Naive thymus-derived CD4-positive, alpha-beta T cell (primary cell): ENCODE results near the gene SESN1. TPM values are rescaled to one million over a fixed set of nuclear protein-coding genes. Genes with fewer than 3 reads are reported as not detected.

ENCODE experiments used
- ATAC-seq: fragments of 150-1000 bp; cut with Tn5 transposase; 2 replicates; pipeline ENCODE4 v1.10.0; 2021; ENCODE audit warnings: mild to moderate bottlenecking, moderate library complexity
- CTCF ChIA-PET: fragments of 350-600 bp; sonication (Branson Sonifier 250); formaldehyde crosslinking; loops from one replicate; lab custom pipeline; 2021; ENCODE audit warnings: antibody characterized with exemption; lab: Charles Lee
- POLR2A ChIA-PET: fragments of 350-600 bp; sonication (Branson Sonifier 250); formaldehyde crosslinking; loops from one replicate; lab custom pipeline; 2021; ENCODE audit warnings: antibody characterized with exemption, inconsistent platforms; lab: Charles Lee
- DNase-seq, 9 donors: peaks; one replicate each; pipeline versions ENCODE4 v3.0.0 to v3.0.0-alpha.2; 2020 to 2022; ENCODE audit warnings: mixed read lengths in 1 of 9
- H3K27ac ChIP-seq: one replicate; pipeline ENCODE4 v1.7.0; 2013; ENCODE audit warnings: mild to moderate bottlenecking, low read depth, low read length, moderate library complexity
- H3K27me3 ChIP-seq, 2 donors: one replicate each; pipeline ENCODE4 v1.7.0; 2013; ENCODE audit warnings: low read length in 2 of 2, mild to moderate bottlenecking in 2 of 2, moderate library complexity in 2 of 2; ENCODE audit not compliant: control insufficient read depth in 2 of 2, insufficient read depth in 2 of 2
- H3K36me3 ChIP-seq, 3 experiments: 1 replicate in 2 of 3; 2 replicates in 1 of 3; pipeline ENCODE4 v1.7.0; 2013; ENCODE audit warnings: low read length in 3 of 3, mild to moderate bottlenecking in 3 of 3, moderate library complexity in 1 of 3; ENCODE audit not compliant: insufficient read depth in 3 of 3, control insufficient read depth in 2 of 3
- H3K4me1 ChIP-seq, 2 donors: one replicate each; pipeline ENCODE4 v1.7.0; 2013; ENCODE audit warnings: low read length in 2 of 2, mild to moderate bottlenecking in 2 of 2, moderate library complexity in 1 of 2; ENCODE audit not compliant: control insufficient read depth in 2 of 2, insufficient read depth in 2 of 2
- H3K4me3 ChIP-seq: 2 replicates; pipeline ENCODE4 v1.7.0; 2013; ENCODE audit warnings: mild to moderate bottlenecking, low read length
- H3K9me3 ChIP-seq, 3 experiments: 1 replicate in 2 of 3; 2 replicates in 1 of 3; pipeline ENCODE4 v1.7.0; 2013; ENCODE audit warnings: low read length in 3 of 3; ENCODE audit not compliant: control insufficient read depth in 2 of 3
- H3K27ac Mint-ChIP-seq, 9 donors: one replicate each; pipeline ENCODE4 v1.8.0; 2020 to 2022; ENCODE audit warnings: mixed read lengths in 9 of 9, mild to moderate bottlenecking in 8 of 9, moderate library complexity in 5 of 9, inconsistent platforms in 2 of 9
- H3K27me3 Mint-ChIP-seq, 5 donors: one replicate each; pipeline ENCODE4 v1.8.0; 2021 to 2022; ENCODE audit warnings: mixed read lengths in 5 of 5, mild to moderate bottlenecking in 1 of 5
- H3K36me3 Mint-ChIP-seq, 5 donors: one replicate each; pipeline ENCODE4 v1.8.0; 2020 to 2022; ENCODE audit warnings: mixed read lengths in 5 of 5, mild to moderate bottlenecking in 3 of 5, inconsistent platforms in 1 of 5
- H3K4me1 Mint-ChIP-seq, 7 donors: one replicate each; pipeline ENCODE4 v1.8.0; 2020 to 2022; ENCODE audit warnings: mixed read lengths in 7 of 7, mild to moderate bottlenecking in 3 of 7, inconsistent platforms in 1 of 7
- H3K4me3 Mint-ChIP-seq, 10 donors: one replicate each; pipeline ENCODE4 v1.8.0; 2020 to 2022; ENCODE audit warnings: mild to moderate bottlenecking in 10 of 10, mixed read lengths in 10 of 10, moderate library complexity in 6 of 10, inconsistent platforms in 2 of 10
- H3K9me3 Mint-ChIP-seq, 11 donors: one replicate each; pipeline ENCODE4 v1.8.0; 2020 to 2022; ENCODE audit warnings: mixed read lengths in 11 of 11, mild to moderate bottlenecking in 4 of 11, inconsistent platforms in 1 of 11, moderate library complexity in 1 of 11
- intact Hi-C, 2 donors: fragments of 100-400 bp; cut with micrococcal nuclease; formaldehyde crosslinking; loops; one replicate each; pipeline ENCODE4 v1.15.1; 2023
- polyA plus RNA-seq, 2 donors: library from polyadenylated mRNA; unstranded; fragments of 300-500 nt; fragmentation: Illumina TruSeq; gene quantifications; one replicate each; pipeline ENCODE4 v1.2.3, GENCODE V29; 2021
- total RNA-seq, 6 experiments: library from RNA in 5 of 6; stranded (reverse) in 5 of 6; gene quantifications; 1 replicate in 5 of 6; 2 replicates in 1 of 6; pipeline ENCODE4 v1.2.3 and lab custom pipeline; 2021 to 2026

The SESN1 gene
- total and polyA plus RNA-seq, 7 experiments from 2014 or later = 16.5 to 61.8 (median 37.2) TPM

- H3K4me3 Mint-ChIP-seq = no peak overlapping the region
- Histone ChIP-seq H3K9me3 (no peaks in the 10 kb centered on the region), H3K27ac (no peak overlapping the region), H3K27me3 (no peaks in the 10 kb centered on the region), H3K36me3 (no peaks in the 10 kb centered on the region), H3K4me1 (peaks cover 8 to 21% of the 10 kb centered on the region in 2 donors), H3K4me3 (no peak overlapping the region)
- ATAC-seq (no peak), DNase-seq (no peak)
- intact Hi-C loops = no loop called here
- ChIA-PET POLR2A (interaction anchor here (0.6 to 0.8 kb wide), 3 partner anchors 17 to 277 kb away, joined by 3 to 7 read pairs (median 4); no protein-coding TSS in a partner anchor), CTCF (interaction anchor here (0.5 to 1.1 kb wide), 3 partner anchors 34 to 194 kb away, joined by 3 to 4 read pairs (median 3); no protein-coding TSS in a partner anchor)
- H3K4me1 Mint-ChIP-seq = peaks cover 6 to 75% (median 47%) of the 10 kb centered on the region in 7 donors
- H3K36me3 Mint-ChIP-seq = peaks cover 0 to 4% (median 0%) of the 10 kb centered on the region in 5 donors
- peak overlapping the region in 1 of 9 donors; percentile 54 for H3K27ac Mint-ChIP-seq
- H3K9me3 Mint-ChIP-seq = peaks cover 0 to 6% (median 0%) of the 10 kb centered on the region in 11 donors
- peaks cover 0 to 43% (median 0%) of the 10 kb centered on the region in 5 donors for H3K27me3 Mint-ChIP-seq
Observed at GRCh38 chr6:109038837-109039398, 55.7 kb downstream of the SESN1 start.

- peaks cover 6 to 74% (median 49%) of the 10 kb centered on the region in 7 donors for H3K4me1 Mint-ChIP-seq
- H3K27me3 Mint-ChIP-seq = peaks cover 0 to 31% (median 0%) of the 10 kb centered on the region in 5 donors
- H3K9me3 Mint-ChIP-seq = no peaks in the 10 kb centered on the region
- intact Hi-C loops = loop anchor here in 1 of 2 donors (1.0 to 2.0 kb wide), 2 partner anchors 14 to 27 kb away; no protein-coding TSS in a partner anchor
- H3K36me3 Mint-ChIP-seq = peaks cover 0 to 4% (median 0%) of the 10 kb centered on the region in 5 donors
- H3K4me3 Mint-ChIP-seq = peak overlapping the region in 8 of 10 donors; percentile 18 to 74 (median 59)
- peak; percentile 89 for ATAC-seq
- H3K27ac Mint-ChIP-seq = peak overlapping the region in 8 of 9 donors; percentile 42 to 86 (median 64)
- peak in 4 of 9 donors; percentile 27 to 35 (median 32) for DNase-seq
- no peaks in the 10 kb centered on the region for H3K36me3 ChIP-seq
- CTCF ChIA-PET = interaction anchor here (0.7 to 1.6 kb wide), 7 partner anchors 19 to 124 kb away, joined by 3 to 6 read pairs (median 3); no protein-coding TSS in a partner anchor
- H3K4me1 ChIP-seq = peaks cover 8 to 21% of the 10 kb centered on the region in 2 donors
- H3K4me3 ChIP-seq = no peak overlapping the region
- peak overlapping the region; percentile 25 for H3K27ac ChIP-seq
- no peaks in the 10 kb centered on the region for H3K27me3 ChIP-seq
- no peaks in the 10 kb centered on the region for H3K9me3 ChIP-seq
- POLR2A ChIA-PET = interaction anchor here (0.7 to 2.3 kb wide), 11 partner anchors 9 to 478 kb away, joined by 3 to 15 read pairs (median 4); no protein-coding TSS in a partner anchor
Observed at GRCh38 chr6:109036574-109037294, 57.9 kb downstream of the SESN1 start.

- DNase-seq (no peak), ATAC-seq (no peak)
- ChIA-PET POLR2A (interaction anchor here (0.7 to 1.3 kb wide), 3 partner anchors 24 to 37 kb away, joined by 3 to 4 read pairs (median 3); no protein-coding TSS in a partner anchor), CTCF (interaction anchor here (0.7 kb wide), 1 partner anchor 24 kb away, joined by 3 read pairs; no protein-coding TSS in a partner anchor)
- Histone ChIP-seq H3K4me1 (peaks cover 8 to 21% of the 10 kb centered on the region in 2 donors), H3K9me3 (no peaks in the 10 kb centered on the region), H3K27ac (no peak overlapping the region), H3K36me3 (no peaks in the 10 kb centered on the region), H3K4me3 (no peak overlapping the region), H3K27me3 (no peaks in the 10 kb centered on the region)
- Mint-ChIP-seq H3K27me3 (peaks cover 0 to 38% (median 0%) of the 10 kb centered on the region in 5 donors), H3K4me3 (no peak overlapping the region), H3K36me3 (peaks cover 0 to 4% (median 0%) of the 10 kb centered on the region in 5 donors), H3K4me1 (peaks cover 6 to 74% (median 47%) of the 10 kb centered on the region in 7 donors), H3K27ac (peak overlapping the region in 1 of 9 donors; percentile 36), H3K9me3 (no peaks in the 10 kb centered on the region)
- intact Hi-C loops = no loop called here
Observed at GRCh38 chr6:109034526-109034925, 60.1 kb downstream of the SESN1 start.

- no peak for ATAC-seq
- peaks cover 0 to 38% (median 0%) of the 10 kb centered on the region in 5 donors for H3K27me3 Mint-ChIP-seq
- peaks cover 6 to 74% (median 44%) of the 10 kb centered on the region in 7 donors for H3K4me1 Mint-ChIP-seq
- no peak overlapping the region for H3K4me3 ChIP-seq
- H3K9me3 ChIP-seq = no peaks in the 10 kb centered on the region
- H3K27ac ChIP-seq = no peak overlapping the region
- no peak overlapping the region for H3K4me3 Mint-ChIP-seq
- DNase-seq = no peak
- H3K27ac Mint-ChIP-seq = no peak overlapping the region
- ChIA-PET POLR2A (no interaction called here), CTCF (no interaction called here)
- no peaks in the 10 kb centered on the region for H3K36me3 ChIP-seq
- H3K4me1 ChIP-seq = peaks cover 8 to 21% of the 10 kb centered on the region in 2 donors
- intact Hi-C loops = loop anchor here in 1 of 2 donors (1.0 kb wide), 1 partner anchor 11 kb away; no protein-coding TSS in a partner anchor
- H3K36me3 Mint-ChIP-seq = peaks cover 0 to 4% (median 0%) of the 10 kb centered on the region in 5 donors
- peaks cover 0 to under 1% (median 0%) of the 10 kb centered on the region in 11 donors for H3K9me3 Mint-ChIP-seq
- H3K27me3 ChIP-seq = no peaks in the 10 kb centered on the region
Observed at GRCh38 chr6:109033655-109034054, 61.0 kb downstream of the SESN1 start.

GRCh38 chr6:109031416-109031815 is 63.2 kb downstream of the SESN1 start:
- intact Hi-C loops = no loop called here
- peak overlapping the region in 1 of 9 donors; percentile 44 for H3K27ac Mint-ChIP-seq
- ATAC-seq = no peak
- Histone ChIP-seq H3K27me3 (no peaks in the 10 kb centered on the region), H3K36me3 (no peaks in the 10 kb centered on the region), H3K27ac (no peak overlapping the region), H3K4me3 (no peak overlapping the region), H3K9me3 (no peaks in the 10 kb centered on the region), H3K4me1 (peaks cover 0 to 14% of the 10 kb centered on the region in 2 donors)
- DNase-seq = no peak
- ChIA-PET POLR2A (interaction anchor here (1.2 kb wide), 1 partner anchor 10 kb away, joined by 4 read pairs; no protein-coding TSS in a partner anchor), CTCF (interaction anchor here (0.6 to 1.0 kb wide), 2 partner anchors 10 to 17 kb away, joined by 3 to 5 read pairs; no protein-coding TSS in a partner anchor)
- peaks cover 0 to 32% (median 0%) of the 10 kb centered on the region in 5 donors for H3K27me3 Mint-ChIP-seq
- peaks cover 0 to 4% (median 0%) of the 10 kb centered on the region in 5 donors for H3K36me3 Mint-ChIP-seq
- peaks cover 0 to 3% (median 0%) of the 10 kb centered on the region in 11 donors for H3K9me3 Mint-ChIP-seq
- peaks cover 2 to 64% (median 23%) of the 10 kb centered on the region in 7 donors for H3K4me1 Mint-ChIP-seq
- H3K4me3 Mint-ChIP-seq = no peak overlapping the region

GRCh38 chr6:109029313-109029712 is 65.3 kb downstream of the SESN1 start:
- H3K27ac Mint-ChIP-seq = no peak overlapping the region
- peaks cover 0 to 26% (median 0%) of the 10 kb centered on the region in 5 donors for H3K27me3 Mint-ChIP-seq
- Histone ChIP-seq H3K27me3 (no peaks in the 10 kb centered on the region), H3K4me1 (peaks cover 6 to 18% of the 10 kb centered on the region in 2 donors), H3K9me3 (no peaks in the 10 kb centered on the region), H3K36me3 (no peaks in the 10 kb centered on the region), H3K27ac (no peak overlapping the region), H3K4me3 (no peak overlapping the region)
- ChIA-PET POLR2A (interaction anchor here (0.5 to 3.9 kb wide), 4 partner anchors 14 to 21 kb away, joined by 3 to 13 read pairs (median 4); no protein-coding TSS in a partner anchor), CTCF (no interaction called here)
- H3K36me3 Mint-ChIP-seq = peaks cover 0 to 4% (median 0%) of the 10 kb centered on the region in 5 donors
- ATAC-seq (no peak), DNase-seq (no peak)
- intact Hi-C loops = no loop called here
- no peak overlapping the region for H3K4me3 Mint-ChIP-seq
- H3K9me3 Mint-ChIP-seq = peaks cover 0 to 3% (median 0%) of the 10 kb centered on the region in 11 donors
- H3K4me1 Mint-ChIP-seq = peaks cover 4 to 63% (median 23%) of the 10 kb centered on the region in 7 donors
